Activated T-helper 2 cell treated with anti-CD3 and anti-CD28 coated beads, Interferon-gamma antibody, Interleukin-2, Interleukin-4, amounts not matched to agents 10 μg/mL and 5 μg/mL and 100 μg/mL, durations not matched to agents 14 hours and 24 hours and 36 hours (primary cell): ENCODE results near the gene SLC12A5. TPM values are rescaled to one million over a fixed set of nuclear protein-coding genes. Genes with fewer than 3 reads are reported as not detected.
A peak's percentile ranks its signal among the peaks of the same experiment; 100 is the strongest.
"Not testable (repeated sequence)": the region's sequence is repeated elsewhere in the genome, so short reads cannot be mapped to it uniquely, and the experiment has no call there.

Source experiments
- DNase-seq: peaks from one replicate; pipeline ENCODE4 v3.0.0; 2021; ENCODE audit warnings: low spot score
- H3K27ac Mint-ChIP-seq: one replicate; pipeline ENCODE4 v1.8.0; 2021; ENCODE audit warnings: mixed read lengths
- H3K27me3 Mint-ChIP-seq: one replicate; pipeline ENCODE4 v1.8.0; 2021; ENCODE audit warnings: low read depth, mixed read lengths
- H3K36me3 Mint-ChIP-seq: one replicate; pipeline ENCODE4 v1.8.0; 2021; ENCODE audit warnings: low read depth, mixed read lengths
- H3K4me1 Mint-ChIP-seq: one replicate; pipeline ENCODE4 v1.8.0; 2021; ENCODE audit warnings: low read depth, mixed read lengths
- H3K4me3 Mint-ChIP-seq: one replicate; pipeline ENCODE4 v1.8.0; 2021; ENCODE audit warnings: low read depth, mild to moderate bottlenecking, moderate library complexity, mixed read lengths
- H3K9me3 Mint-ChIP-seq: one replicate; pipeline ENCODE4 v1.8.0; 2021; ENCODE audit warnings: mixed read lengths
- intact Hi-C: fragments of 100-400 bp; cut with micrococcal nuclease; formaldehyde crosslinking; loops from one replicate; pipeline ENCODE4 v1.15.1; 2023
- total RNA-seq: library from RNA; stranded (reverse); gene quantifications from 2 replicates; pipeline ENCODE4 v1.2.3, GENCODE V29; 2022

SLC12A5 gene
- 0.73 TPM in 1 of 2 replicates, not detected in the other for total RNA-seq

DNA sequence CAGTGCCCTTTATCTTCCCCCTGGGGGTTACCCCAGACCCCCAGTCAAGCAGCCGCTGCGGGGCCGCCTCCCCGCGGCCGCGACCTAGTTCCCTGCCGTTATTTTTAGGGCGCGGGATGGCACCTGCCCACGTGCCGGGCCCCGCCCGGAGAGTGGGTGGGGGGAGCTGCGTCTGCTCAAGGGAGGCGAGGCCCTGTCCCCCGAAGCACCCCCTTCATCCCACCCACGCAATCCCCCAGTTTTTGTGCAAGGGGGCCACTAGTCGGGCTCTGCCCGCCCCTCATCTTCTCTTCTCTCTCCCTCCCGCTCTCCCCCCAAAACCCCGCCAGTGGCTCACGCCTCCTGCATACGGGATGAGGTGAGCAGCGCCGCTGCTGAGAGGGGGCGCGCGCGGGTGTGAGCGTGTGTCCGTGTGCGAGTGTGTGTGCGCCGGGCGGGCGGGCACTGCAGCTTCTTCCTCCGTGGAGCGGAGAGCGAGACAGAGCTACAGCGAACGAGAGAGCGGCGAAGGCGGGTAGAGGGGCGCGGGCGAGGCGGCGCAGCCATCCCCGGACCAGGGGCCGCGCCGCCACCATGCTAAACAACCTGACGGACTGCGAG lies at the start of gene SLC12A5:
TSS of gene SLC12A5 (plus strand) at position 444 of the 600 bp plus-strand sequence. CDS start at position 574, 130 bp downstream.
- Mint-ChIP-seq H3K27me3 (peaks cover 49% of the 10 kb centered on the region), H3K4me3 (no peak within 1 kb of the TSS), H3K27ac (no peak within 1 kb of the TSS), H3K9me3 (no peaks in the 10 kb centered on the region), H3K4me1 (no peaks in the 10 kb centered on the region), H3K36me3 (no peaks in the 10 kb centered on the region)
- DNase-seq: no peak
- intact Hi-C loops: no loop called here

GRCh38 chr20:45981261-45981660 lies 47.8 kb upstream of the SLC12A5 start:
- Mint-ChIP-seq H3K4me3 (no peak overlapping the region), H3K9me3 (no peaks in the 10 kb centered on the region), H3K27me3 (peaks cover 19% of the 10 kb centered on the region), H3K27ac (no peak overlapping the region), H3K36me3 (no peaks in the 10 kb centered on the region), H3K4me1 (peaks cover 6% of the 10 kb centered on the region)
- DNase-seq: no peak
- intact Hi-C loops: no loop called here

DNA sequence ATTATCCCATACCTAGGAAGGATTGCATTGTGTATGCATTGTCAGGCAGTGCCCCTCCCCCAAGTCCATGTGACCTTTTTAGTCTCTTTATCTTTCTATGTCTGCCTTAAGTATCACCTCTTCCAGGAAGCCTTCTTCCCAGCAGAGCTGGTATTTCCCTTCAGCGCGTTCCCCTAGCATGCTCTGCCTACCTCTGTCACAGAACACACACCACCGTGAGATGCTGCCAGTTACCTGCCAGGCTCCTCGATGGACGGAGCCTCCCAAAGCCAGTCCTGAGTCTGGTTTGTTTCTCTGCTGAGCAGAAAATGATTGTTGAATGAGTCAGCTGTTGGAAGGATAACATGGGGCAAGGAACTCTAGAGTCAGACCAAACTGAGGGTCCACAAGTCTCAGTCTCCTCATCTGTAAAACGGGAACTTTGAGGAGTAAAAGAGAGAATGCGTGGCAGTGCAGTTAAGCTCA lies 45.7 kb upstream of the SLC12A5 start:
- Mint-ChIP-seq H3K36me3 (no peaks in the 10 kb centered on the region), H3K4me3 (no peak overlapping the region), H3K27ac (no peak overlapping the region), H3K9me3 (no peaks in the 10 kb centered on the region), H3K27me3 (peaks cover 22% of the 10 kb centered on the region), H3K4me1 (peaks cover 6% of the 10 kb centered on the region)
- DNase-seq: no peak
- intact Hi-C loops: no loop called here

GRCh38 chr20:45985573-45985972 lies 43.4 kb upstream of the SLC12A5 start:
- H3K27ac Mint-ChIP-seq: no peak overlapping the region
- H3K4me1 Mint-ChIP-seq: peaks cover 6% of the 10 kb centered on the region
- H3K9me3 Mint-ChIP-seq: no peaks in the 10 kb centered on the region
- intact Hi-C loops: no loop called here
- no peak overlapping the region for H3K4me3 Mint-ChIP-seq
- H3K36me3 Mint-ChIP-seq: no peaks in the 10 kb centered on the region
- no peak for DNase-seq
- peaks cover 18% of the 10 kb centered on the region for H3K27me3 Mint-ChIP-seq

DNA sequence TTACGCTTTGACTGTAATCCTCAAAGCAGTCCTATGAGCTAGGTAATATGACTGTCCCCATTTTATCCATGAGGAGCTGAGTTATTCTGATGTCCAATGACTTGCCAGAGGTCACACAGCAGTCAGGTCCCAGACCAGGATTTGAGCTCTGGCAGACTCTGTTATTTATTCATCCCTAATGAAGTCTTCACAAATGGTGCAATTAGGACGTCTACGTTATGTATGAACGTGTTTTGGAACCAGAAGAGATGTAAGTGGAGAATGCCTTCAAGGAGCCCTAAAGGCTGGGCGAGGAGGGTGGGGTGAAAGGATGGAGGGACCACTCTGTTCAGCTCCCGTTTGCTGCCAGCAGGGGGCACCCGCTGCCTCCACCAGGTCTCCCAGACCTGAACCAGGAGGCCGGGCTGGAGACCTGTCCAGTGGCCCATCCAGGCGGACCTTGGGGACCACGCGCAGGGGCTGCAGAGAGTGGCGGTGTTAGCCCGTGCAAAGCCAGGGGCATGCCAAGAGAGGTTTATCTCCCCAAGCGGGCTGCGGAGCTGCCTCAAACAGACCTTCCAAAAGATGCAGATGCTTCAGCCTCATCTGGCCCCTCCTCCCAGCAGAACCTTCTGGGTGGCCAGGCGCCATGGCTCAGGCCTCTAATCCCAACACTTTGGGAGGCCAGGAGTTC lies 41.8 kb upstream of the SLC12A5 start:
- H3K27ac Mint-ChIP-seq: no peak overlapping the region
- H3K27me3 Mint-ChIP-seq: peaks cover 19% of the 10 kb centered on the region
- H3K4me1 Mint-ChIP-seq: peaks cover 6% of the 10 kb centered on the region
- intact Hi-C loops: loop anchor here (1.0 kb wide), 1 partner anchor 25 kb away; no protein-coding TSS in a partner anchor
- no peaks in the 10 kb centered on the region for H3K36me3 Mint-ChIP-seq
- H3K4me3 Mint-ChIP-seq: no peak overlapping the region
- H3K9me3 Mint-ChIP-seq: no peaks in the 10 kb centered on the region
- peak; percentile 61 for DNase-seq

DNA sequence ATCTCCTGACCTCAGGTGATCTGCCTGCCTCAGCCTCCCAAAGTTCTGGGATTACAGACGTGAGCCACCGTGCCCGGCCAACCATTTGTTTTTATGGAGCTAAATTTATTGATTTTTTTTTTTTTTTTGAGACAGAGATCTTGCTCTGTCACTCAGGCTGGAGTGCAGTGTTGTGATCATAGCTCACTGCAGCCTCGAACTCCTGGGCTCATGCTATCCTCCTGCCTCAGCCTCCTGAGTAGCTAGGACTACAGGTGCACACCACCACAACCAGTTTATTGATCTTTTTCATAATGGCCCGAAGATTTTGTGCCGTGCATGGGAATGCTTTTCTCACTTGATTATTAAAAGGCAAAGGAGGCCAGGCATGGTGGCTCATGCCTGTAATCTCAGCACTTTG lies 40.2 kb upstream of the SLC12A5 start:
- H3K27ac Mint-ChIP-seq, intact Hi-C loops, DNase-seq, H3K36me3 Mint-ChIP-seq, H3K4me3 Mint-ChIP-seq, H3K9me3 Mint-ChIP-seq, H3K4me1 Mint-ChIP-seq: not testable (repeated sequence)
- peaks cover 23% of the 10 kb centered on the region for H3K27me3 Mint-ChIP-seq

- no peak for DNase-seq
- H3K36me3 Mint-ChIP-seq: no peaks in the 10 kb centered on the region
- H3K27me3 Mint-ChIP-seq: peaks cover 25% of the 10 kb centered on the region
- H3K27ac Mint-ChIP-seq: no peak overlapping the region
- H3K4me1 Mint-ChIP-seq: peaks cover 9% of the 10 kb centered on the region
- H3K9me3 Mint-ChIP-seq: no peaks in the 10 kb centered on the region
- intact Hi-C loops: no loop called here
- H3K4me3 Mint-ChIP-seq: no peak overlapping the region
These were observed 37.4 kb upstream of the SLC12A5 start for GRCh38 chr20:45991616-45992015.

GRCh38 chr20:45993197-45993951 lies 35.6 kb upstream of the SLC12A5 start:
- no peak overlapping the region for H3K27ac Mint-ChIP-seq
- H3K4me3 Mint-ChIP-seq: no peak overlapping the region
- H3K27me3 Mint-ChIP-seq: peaks cover 18% of the 10 kb centered on the region
- H3K4me1 Mint-ChIP-seq: peaks cover 19% of the 10 kb centered on the region
- H3K9me3 Mint-ChIP-seq: no peaks in the 10 kb centered on the region
- DNase-seq: no peak
- intact Hi-C loops: no loop called here
- H3K36me3 Mint-ChIP-seq: no peaks in the 10 kb centered on the region

- Mint-ChIP-seq H3K27me3 (peaks cover 15% of the 10 kb centered on the region), H3K27ac (no peak overlapping the region), H3K4me1 (peaks cover 31% of the 10 kb centered on the region), H3K36me3 (no peaks in the 10 kb centered on the region), H3K4me3 (no peak overlapping the region), H3K9me3 (no peaks in the 10 kb centered on the region)
- DNase-seq: no peak
- intact Hi-C loops: no loop called here
These were observed 34.1 kb upstream of the SLC12A5 start for GRCh38 chr20:45994761-45995493.

GRCh38 chr20:45995495-45996097 lies 33.4 kb upstream of the SLC12A5 start:
- Mint-ChIP-seq H3K4me1 (peaks cover 36% of the 10 kb centered on the region), H3K27me3 (peaks cover 15% of the 10 kb centered on the region)
- H3K9me3 Mint-ChIP-seq, intact Hi-C loops, H3K36me3 Mint-ChIP-seq, H3K27ac Mint-ChIP-seq, DNase-seq, H3K4me3 Mint-ChIP-seq: not testable (repeated sequence)

GRCh38 chr20:45997187-45997586 lies 31.8 kb upstream of the SLC12A5 start:
- DNase-seq: no peak
- Mint-ChIP-seq H3K36me3 (no peaks in the 10 kb centered on the region), H3K4me3 (no peak overlapping the region), H3K27me3 (peaks cover 13% of the 10 kb centered on the region), H3K27ac (no peak overlapping the region), H3K9me3 (no peaks in the 10 kb centered on the region), H3K4me1 (peaks cover 38% of the 10 kb centered on the region)
- intact Hi-C loops: no loop called here

DNA sequence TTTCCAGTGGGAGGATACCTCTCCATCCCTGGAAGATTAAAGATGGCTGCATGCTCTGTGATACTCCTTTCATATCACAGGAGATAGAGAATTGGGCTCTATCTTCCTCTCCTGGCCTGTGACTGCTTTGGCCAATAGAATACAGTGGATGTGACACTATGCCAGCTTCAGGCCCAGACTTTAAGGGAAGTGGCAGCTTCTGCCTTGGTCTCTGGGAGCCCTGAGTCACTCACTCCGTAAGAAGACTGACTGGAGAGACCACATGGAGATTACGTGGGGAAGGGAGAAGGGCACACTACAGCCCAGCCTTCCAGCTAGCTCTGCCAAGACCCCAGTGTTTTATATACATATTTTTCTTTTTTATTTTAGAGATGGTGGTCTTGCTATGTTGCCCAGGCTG lies 30.7 kb upstream of the SLC12A5 start:
- intact Hi-C loops: no loop called here
- Mint-ChIP-seq H3K4me1 (peaks cover 38% of the 10 kb centered on the region), H3K36me3 (no peaks in the 10 kb centered on the region), H3K9me3 (no peaks in the 10 kb centered on the region), H3K27ac (no peak overlapping the region), H3K27me3 (peaks cover 9% of the 10 kb centered on the region), H3K4me3 (no peak overlapping the region)
- no peak for DNase-seq
